Immature natural killer cell (primary cell): ENCODE results near the gene RASGRF1. TPM values are rescaled to one million over a fixed set of nuclear protein-coding genes. Genes with fewer than 3 reads are reported as not detected.

Experiments used
- DNase-seq, 3 donors: peaks; one replicate each; pipeline ENCODE4 v3.0.0; 2022; ENCODE audit warnings: mixed read lengths in 1 of 3
- H3K27ac Mint-ChIP-seq, 6 donors: one replicate each; pipeline ENCODE4 v1.8.0; 2020; ENCODE audit warnings: mixed read lengths in 6 of 6, mild to moderate bottlenecking in 5 of 6, inconsistent platforms in 4 of 6, moderate library complexity in 3 of 6
- H3K27me3 Mint-ChIP-seq, 3 donors: one replicate each; pipeline ENCODE4 v1.8.0; 2020 to 2021; ENCODE audit warnings: low read depth in 3 of 3, mild to moderate bottlenecking in 3 of 3, mixed read lengths in 3 of 3, moderate library complexity in 3 of 3, inconsistent platforms in 1 of 3
- H3K36me3 Mint-ChIP-seq, 3 donors: one replicate each; pipeline ENCODE4 v1.8.0; 2020; ENCODE audit warnings: mixed read lengths in 3 of 3, inconsistent platforms in 2 of 3, mild to moderate bottlenecking in 2 of 3
- H3K4me1 Mint-ChIP-seq, 2 donors: one replicate each; pipeline ENCODE4 v1.8.0; 2020; ENCODE audit warnings: inconsistent platforms in 2 of 2, mild to moderate bottlenecking in 2 of 2, mixed read lengths in 2 of 2, moderate library complexity in 1 of 2
- H3K4me3 Mint-ChIP-seq, 5 donors: one replicate each; pipeline ENCODE4 v1.8.0; 2020; ENCODE audit warnings: mild to moderate bottlenecking in 5 of 5, mixed read lengths in 5 of 5, inconsistent platforms in 3 of 5, moderate library complexity in 3 of 5
- H3K9me3 Mint-ChIP-seq, 6 donors: one replicate each; pipeline ENCODE4 v1.8.0; 2020; ENCODE audit warnings: mild to moderate bottlenecking in 6 of 6, mixed read lengths in 6 of 6, inconsistent platforms in 4 of 6, moderate library complexity in 3 of 6
- polyA plus RNA-seq, 3 donors: library from polyadenylated mRNA; unstranded; fragments of 300-500 nt; fragmentation: Illumina TruSeq; gene quantifications; one replicate each; pipeline ENCODE4 v1.2.3, GENCODE V29; 2021

RASGRF1 gene
- polyA plus RNA-seq, 3 donors from 2014 or later = not detected

GRCh38 chr15:78983146-78983918, 107.2 kb downstream of the RASGRF1 start:
- DNase-seq = no peak
- Mint-ChIP-seq H3K27ac (no peak overlapping the region), H3K4me1 (no peaks in the 10 kb centered on the region), H3K36me3 (no peaks in the 10 kb centered on the region), H3K9me3 (no peaks in the 10 kb centered on the region), H3K27me3 (peaks cover 0 to 17% (median 2%) of the 10 kb centered on the region in 3 donors), H3K4me3 (no peak overlapping the region)

- Mint-ChIP-seq H3K27ac (no peak overlapping the region), H3K4me3 (no peak overlapping the region), H3K27me3 (peaks cover 0 to 17% (median 2%) of the 10 kb centered on the region in 3 donors), H3K36me3 (no peaks in the 10 kb centered on the region), H3K4me1 (no peaks in the 10 kb centered on the region), H3K9me3 (no peaks in the 10 kb centered on the region)
- no peak for DNase-seq
Measured at GRCh38 chr15:78982736-78983135, 107.8 kb downstream of the RASGRF1 start.

- no peaks in the 10 kb centered on the region for H3K9me3 Mint-ChIP-seq
- no peaks in the 10 kb centered on the region for H3K4me1 Mint-ChIP-seq
- peaks cover 0 to 15% (median 3%) of the 10 kb centered on the region in 3 donors for H3K27me3 Mint-ChIP-seq
- H3K4me3 Mint-ChIP-seq = no peak overlapping the region
- no peaks in the 10 kb centered on the region for H3K36me3 Mint-ChIP-seq
- H3K27ac Mint-ChIP-seq = no peak overlapping the region
- DNase-seq = no peak
Measured at GRCh38 chr15:78981532-78982313, 108.9 kb downstream of the RASGRF1 start.

- no peak overlapping the region for H3K4me3 Mint-ChIP-seq
- H3K27ac Mint-ChIP-seq = no peak overlapping the region
- H3K36me3 Mint-ChIP-seq = no peaks in the 10 kb centered on the region
- no peaks in the 10 kb centered on the region for H3K4me1 Mint-ChIP-seq
- peaks cover 0 to 7% (median 3%) of the 10 kb centered on the region in 3 donors for H3K27me3 Mint-ChIP-seq
- peak in 1 of 3 donors; percentile 12 for DNase-seq
- no peaks in the 10 kb centered on the region for H3K9me3 Mint-ChIP-seq
Measured at GRCh38 chr15:78979456-78980320, 110.9 kb downstream of the RASGRF1 start.

DNA sequence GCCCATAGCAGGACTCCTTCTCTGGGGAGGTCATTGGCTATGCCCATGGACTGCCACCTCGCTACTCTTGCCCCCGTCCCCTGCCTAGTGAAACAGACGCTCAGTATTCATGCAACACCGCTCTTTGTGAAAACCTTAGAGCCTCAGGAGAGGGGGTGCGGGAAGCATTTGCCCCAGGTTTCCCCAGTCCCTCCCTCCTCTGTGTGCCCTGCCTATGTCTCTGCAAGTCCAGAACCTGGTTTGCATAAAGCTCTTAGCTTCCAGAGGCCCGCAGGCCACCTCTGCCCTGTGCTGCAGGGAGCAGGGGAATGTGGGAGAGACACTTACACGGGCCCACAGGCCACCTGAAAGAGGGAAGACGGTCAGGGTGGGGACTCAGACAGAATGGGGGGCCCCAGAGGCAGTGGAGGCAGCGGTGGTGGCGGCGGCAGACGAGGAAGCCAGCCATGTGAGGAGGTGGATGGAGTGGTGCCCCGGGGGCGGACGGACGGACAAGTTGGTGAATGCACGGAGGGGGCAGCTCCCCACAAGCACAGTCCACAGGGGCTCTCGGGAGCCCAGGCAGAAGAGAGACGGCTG, 111.9 kb downstream of the RASGRF1 start:
- no peaks in the 10 kb centered on the region for H3K9me3 Mint-ChIP-seq
- no peak overlapping the region for H3K27ac Mint-ChIP-seq
- no peak for DNase-seq
- H3K27me3 Mint-ChIP-seq = peaks cover 0 to 7% (median 3%) of the 10 kb centered on the region in 3 donors
- no peak overlapping the region for H3K4me3 Mint-ChIP-seq
- H3K36me3 Mint-ChIP-seq = no peaks in the 10 kb centered on the region
- H3K4me1 Mint-ChIP-seq = no peaks in the 10 kb centered on the region

DNA sequence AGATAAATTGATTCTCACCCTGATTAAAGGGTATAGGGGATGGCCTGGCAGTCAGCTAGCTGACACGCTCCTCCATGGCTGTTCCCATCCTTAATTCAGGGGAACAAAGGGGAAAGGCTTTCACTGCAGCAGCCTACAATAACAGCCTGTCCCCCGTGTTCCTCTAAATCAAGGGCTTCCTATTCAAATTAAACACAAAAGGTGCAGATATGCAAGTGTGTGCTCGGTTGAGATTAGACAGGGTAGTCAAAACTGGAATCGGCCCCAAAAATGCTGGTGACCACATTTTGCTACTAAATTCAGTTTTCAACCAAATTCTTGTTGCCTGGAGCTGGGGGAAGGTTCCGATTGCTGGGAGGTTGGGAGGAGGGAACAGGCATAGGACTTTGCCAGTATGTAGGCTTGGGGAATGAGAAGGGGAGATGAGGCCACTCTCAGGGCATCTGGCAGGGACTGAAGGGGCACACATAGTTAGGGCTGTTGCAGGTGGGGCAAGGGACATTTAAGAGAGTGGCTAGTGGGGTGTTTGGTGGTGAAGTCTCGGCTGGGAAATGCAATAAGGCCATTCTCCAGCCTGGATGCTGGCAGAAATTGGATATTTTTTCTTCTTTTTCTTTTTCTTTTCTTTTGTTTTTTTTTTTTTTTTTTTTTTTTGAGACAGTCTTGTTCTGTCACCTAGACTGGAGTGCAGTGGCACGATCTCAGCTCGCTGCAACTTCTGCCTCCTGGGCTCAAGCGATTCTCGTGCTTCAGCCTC, 112.8 kb downstream of the RASGRF1 start:
- Mint-ChIP-seq H3K27ac (no peak overlapping the region), H3K27me3 (peaks cover 0 to 9% (median 3%) of the 10 kb centered on the region in 3 donors)
- no peak for DNase-seq

GRCh38 chr15:78977091-78977571, 113.4 kb downstream of the RASGRF1 start:
- Mint-ChIP-seq H3K27ac (no peak overlapping the region), H3K4me1 (no peaks in the 10 kb centered on the region), H3K27me3 (peaks cover 0 to 6% (median 2%) of the 10 kb centered on the region in 3 donors), H3K36me3 (no peaks in the 10 kb centered on the region), H3K9me3 (no peaks in the 10 kb centered on the region), H3K4me3 (no peak overlapping the region)
- DNase-seq = no peak

More for the DNA sequence above, 112.8 kb downstream of the RASGRF1 start:
- Mint-ChIP-seq H3K9me3 (no peaks in the 10 kb centered on the region), H3K4me3 (no peak overlapping the region), H3K36me3 (no peaks in the 10 kb centered on the region), H3K4me1 (no peaks in the 10 kb centered on the region)

DNA sequence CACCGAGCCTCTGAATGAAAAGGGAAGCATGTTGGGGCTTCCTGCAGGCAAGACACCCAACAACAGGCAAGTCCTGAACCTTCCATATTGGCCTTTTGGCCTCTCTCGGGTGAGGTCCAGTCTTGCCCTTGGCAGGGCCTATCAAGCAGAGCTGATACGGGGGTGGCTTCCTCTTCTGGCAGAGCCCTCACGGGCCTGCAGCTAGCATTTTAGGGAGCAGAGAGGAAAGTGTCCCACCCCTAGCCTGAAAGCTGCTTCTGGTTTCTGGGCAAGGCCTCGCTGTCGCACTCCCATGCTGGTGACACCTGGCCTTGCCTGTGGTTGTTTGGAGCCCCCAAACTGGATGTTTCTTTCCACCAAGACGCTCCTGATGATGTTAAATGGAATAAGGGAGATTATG, 113.9 kb downstream of the RASGRF1 start:
- Mint-ChIP-seq H3K4me3 (no peak overlapping the region), H3K27ac (no peak overlapping the region), H3K4me1 (no peaks in the 10 kb centered on the region), H3K36me3 (no peaks in the 10 kb centered on the region), H3K9me3 (no peaks in the 10 kb centered on the region), H3K27me3 (peaks cover 0 to 6% (median 2%) of the 10 kb centered on the region in 3 donors)
- no peak for DNase-seq

DNA sequence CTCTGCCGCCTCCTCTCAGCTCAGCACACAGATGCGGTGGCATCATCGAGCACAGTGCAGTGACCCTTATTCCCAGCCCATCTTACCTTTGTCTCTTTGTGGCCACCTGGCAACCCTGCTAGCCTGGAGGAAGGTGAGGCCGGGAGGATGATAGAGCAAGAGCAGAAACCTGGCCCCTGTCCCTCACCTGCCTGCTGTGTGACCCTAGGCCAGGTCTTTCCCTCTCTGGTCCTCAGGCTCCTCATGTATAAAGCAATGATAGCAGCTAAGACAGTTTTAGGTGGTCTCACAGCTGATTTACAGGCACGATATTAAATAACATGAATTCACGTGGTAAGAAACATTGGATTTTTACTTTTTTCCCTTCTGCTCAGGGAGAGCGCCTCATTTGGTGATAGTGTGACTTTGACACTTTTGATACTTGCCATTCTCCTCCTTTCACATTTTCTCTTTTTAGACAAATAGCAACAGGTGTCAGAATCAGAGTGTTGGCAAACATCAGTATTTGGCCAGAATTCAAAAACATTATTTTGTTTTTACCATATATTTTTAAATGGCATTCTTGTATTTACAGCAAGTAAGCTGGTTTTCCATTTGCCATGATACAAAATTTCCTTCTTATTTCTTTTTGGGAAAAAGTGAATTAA, 116.2 kb downstream of the RASGRF1 start:
- peaks cover 0 to 2% (median 2%) of the 10 kb centered on the region in 3 donors for H3K27me3 Mint-ChIP-seq
- H3K9me3 Mint-ChIP-seq = no peaks in the 10 kb centered on the region
- no peak for DNase-seq
- H3K36me3 Mint-ChIP-seq = no peaks in the 10 kb centered on the region
- no peak overlapping the region for H3K4me3 Mint-ChIP-seq
- H3K27ac Mint-ChIP-seq = no peak overlapping the region
- H3K4me1 Mint-ChIP-seq = no peaks in the 10 kb centered on the region

- peaks cover 0 to 2% (median 2%) of the 10 kb centered on the region in 3 donors for H3K27me3 Mint-ChIP-seq
- H3K9me3 Mint-ChIP-seq = no peaks in the 10 kb centered on the region
- no peak for DNase-seq
- H3K36me3 Mint-ChIP-seq = no peaks in the 10 kb centered on the region
- H3K27ac Mint-ChIP-seq = no peak overlapping the region
- no peak overlapping the region for H3K4me3 Mint-ChIP-seq
- no peaks in the 10 kb centered on the region for H3K4me1 Mint-ChIP-seq
Measured at GRCh38 chr15:78969687-78970349, 120.8 kb downstream of the RASGRF1 start.

GRCh38 chr15:78968539-78969271, 121.9 kb downstream of the RASGRF1 start:
- no peaks in the 10 kb centered on the region for H3K9me3 Mint-ChIP-seq
- no peak overlapping the region for H3K27ac Mint-ChIP-seq
- H3K4me3 Mint-ChIP-seq = no peak overlapping the region
- no peak for DNase-seq
- H3K27me3 Mint-ChIP-seq = peaks cover 0 to 2% (median 2%) of the 10 kb centered on the region in 3 donors
- no peaks in the 10 kb centered on the region for H3K36me3 Mint-ChIP-seq
- no peaks in the 10 kb centered on the region for H3K4me1 Mint-ChIP-seq
